GM19463 (cell line): ENCODE results near the gene AP3B1.

Source experiments
- ATAC-seq: cut with Tn5 transposase; IDR thresholded peaks from one replicate; pipeline ENCODE4 v1.9.1; 2021; ENCODE audit warnings: mild to moderate bottlenecking, moderate library complexity; ENCODE audit not compliant: unreplicated experiment

AP3B1 gene

DNA sequence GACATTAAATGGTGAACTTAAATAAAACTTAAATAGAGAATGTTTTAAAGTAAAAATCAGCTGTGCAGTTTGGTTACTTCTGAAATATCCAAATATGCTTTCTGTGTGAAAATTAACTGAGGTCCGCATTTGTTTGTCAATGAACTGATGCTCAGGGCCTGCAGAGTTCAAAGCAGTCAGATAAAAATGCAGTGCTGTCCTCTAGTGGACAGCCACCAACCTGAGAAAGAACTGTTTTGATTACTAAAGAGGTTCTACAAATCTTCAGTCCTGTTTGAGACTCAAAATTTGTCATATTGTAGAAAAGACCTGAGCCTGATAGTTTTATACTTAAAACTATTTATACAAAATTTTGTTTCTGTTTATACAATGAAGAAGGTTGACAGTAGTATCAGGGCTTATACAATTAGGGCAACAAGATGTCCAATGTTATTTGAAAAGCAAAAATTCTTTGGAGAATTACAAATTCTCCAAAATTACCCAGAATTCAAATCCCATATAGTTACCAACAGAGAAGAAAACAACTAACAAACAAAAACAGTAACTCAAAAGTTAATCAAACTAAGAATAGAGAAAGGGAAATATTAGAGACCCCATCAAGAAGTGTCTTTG, 286.0 kb downstream of the AP3B1 start:
- ATAC-seq: no peak

DNA sequence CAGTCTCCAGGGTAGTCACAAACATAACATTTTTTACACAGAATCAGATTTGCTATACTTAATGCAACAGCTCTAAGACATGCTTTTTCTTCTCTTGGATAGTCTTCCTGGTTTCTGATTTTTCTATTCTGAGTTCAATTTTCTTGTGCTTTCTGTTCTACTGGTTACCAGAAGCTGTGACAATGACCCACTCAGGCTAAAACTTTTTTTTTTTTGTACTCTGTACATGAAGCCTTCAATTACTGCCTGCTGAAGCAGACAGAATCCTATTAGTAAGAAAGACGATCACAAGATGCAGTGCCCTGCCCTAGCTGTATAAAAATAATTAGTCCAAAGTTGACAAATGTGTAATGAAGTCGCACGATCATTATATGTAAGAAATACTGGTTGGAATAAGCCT, 287.3 kb downstream of the AP3B1 start:
- ATAC-seq: no peak

DNA sequence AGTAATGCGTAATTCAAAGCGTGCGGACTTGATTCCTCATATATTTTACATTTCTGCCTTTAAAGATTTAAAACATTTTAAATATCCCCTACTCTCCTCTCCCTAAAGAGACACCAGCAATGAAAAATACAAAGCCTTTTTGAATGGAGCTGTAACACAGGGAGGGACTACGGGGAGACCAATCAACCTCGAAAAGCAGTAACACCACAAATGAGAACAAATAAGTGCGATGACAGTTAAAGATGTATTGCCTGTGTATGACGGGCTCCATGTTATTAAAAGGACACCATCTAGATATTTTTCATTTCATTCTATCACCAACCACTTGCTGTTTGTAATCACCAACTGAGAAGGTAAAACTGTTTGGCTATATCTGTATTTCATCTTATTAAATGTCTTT, 288.0 kb downstream of the AP3B1 start:
- no peak for ATAC-seq

- no peak for ATAC-seq
These were observed 289.3 kb downstream of the AP3B1 start for GRCh38 chr5:78005021-78005785.

DNA sequence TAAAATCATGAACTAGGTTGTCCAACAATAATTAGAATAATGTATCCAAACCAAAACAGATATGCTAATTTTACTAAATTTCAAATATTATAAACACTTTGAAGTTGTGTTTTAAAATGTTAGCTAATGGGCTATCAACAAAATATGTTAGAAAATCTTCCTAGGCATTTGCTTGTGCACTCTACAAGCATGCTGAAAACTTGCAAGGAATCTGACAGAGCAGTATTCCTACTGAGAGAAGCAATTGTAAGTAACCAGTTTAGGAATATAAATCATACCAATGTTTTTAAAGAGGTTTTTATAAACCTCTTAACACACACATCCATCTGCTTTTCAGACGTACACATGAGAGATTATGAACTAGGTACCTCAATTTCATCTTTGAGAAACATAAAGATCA, 289.9 kb downstream of the AP3B1 start:
- no peak for ATAC-seq

GRCh38 chr5:78003919-78004318, 290.6 kb downstream of the AP3B1 start:
- ATAC-seq: no peak

GRCh38 chr5:78003450-78003849, 291.0 kb downstream of the AP3B1 start:
- ATAC-seq: no peak

DNA sequence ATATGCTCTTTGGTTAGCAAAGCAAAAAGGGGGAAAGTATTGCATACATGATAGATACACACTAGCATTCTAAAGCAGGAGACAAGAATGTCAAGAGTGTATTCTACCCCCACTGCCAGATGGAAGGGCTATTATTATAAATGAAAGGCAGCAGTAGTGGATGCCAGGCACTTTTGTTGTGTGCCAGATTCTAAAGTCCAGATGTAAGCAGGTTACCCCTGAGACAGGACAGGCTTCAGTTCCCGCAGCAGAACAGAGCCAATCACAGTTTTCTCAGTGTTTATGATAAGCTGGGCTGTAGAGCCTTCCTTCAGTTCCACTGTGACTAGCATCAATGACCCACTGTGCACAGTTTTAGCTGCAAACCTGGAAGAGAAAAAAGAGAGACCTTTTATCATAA, 291.8 kb downstream of the AP3B1 start:
- no peak for ATAC-seq

DNA sequence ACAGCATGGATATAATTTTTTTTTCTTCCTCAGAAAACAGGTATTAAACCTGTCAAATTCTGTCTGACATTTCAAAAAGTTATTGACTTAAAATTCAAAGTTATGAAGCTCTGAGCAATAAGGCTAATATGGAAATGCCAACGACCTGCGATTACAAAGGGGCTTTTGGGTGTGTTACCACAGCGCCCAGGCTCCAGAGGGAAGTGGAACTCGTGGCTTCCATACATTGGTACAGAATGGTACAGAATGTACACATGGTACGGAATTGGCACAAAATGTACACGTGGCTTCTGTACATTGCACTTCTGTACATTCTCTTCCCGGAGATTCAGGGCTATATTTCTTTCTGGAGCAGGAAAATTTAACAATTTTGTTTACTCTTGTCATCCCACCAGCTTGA, 293.3 kb downstream of the AP3B1 start:
- ATAC-seq: no peak

- no peak for ATAC-seq
These were observed 294.3 kb downstream of the AP3B1 start for GRCh38 chr5:78000191-78000590.

GRCh38 chr5:77999399-77999798, 295.1 kb downstream of the AP3B1 start:
- no peak for ATAC-seq

- no peak for ATAC-seq
These were observed 297.6 kb downstream of the AP3B1 start for GRCh38 chr5:77996943-77997342.

DNA sequence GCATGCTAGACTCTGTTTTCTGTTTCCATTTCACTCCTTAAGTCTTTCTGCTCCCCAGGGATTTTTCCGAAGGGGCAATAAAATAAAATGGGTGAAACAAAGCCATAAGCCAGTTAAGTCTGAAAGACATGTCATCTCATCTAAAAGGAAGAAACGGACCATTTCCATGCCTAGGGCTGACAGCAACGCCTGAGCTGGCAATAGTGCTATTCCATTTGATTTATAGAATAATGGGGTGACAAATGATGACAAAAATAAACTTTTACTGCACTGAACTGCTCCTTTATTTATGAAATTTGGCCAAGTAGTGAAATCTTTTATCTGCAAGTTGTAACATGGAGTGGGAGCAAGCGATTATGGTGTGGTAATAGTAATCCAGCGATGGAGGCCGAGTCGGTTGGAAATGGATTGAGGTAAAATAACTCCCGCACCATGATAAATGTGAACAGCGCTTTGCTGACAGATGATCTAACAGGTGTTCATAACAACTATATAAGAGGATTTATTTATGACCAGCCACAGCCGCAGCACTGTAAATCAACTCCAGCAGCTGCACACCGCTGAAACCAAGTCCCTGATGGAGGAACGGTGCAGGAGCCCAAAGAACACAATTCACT, 298.6 kb downstream of the AP3B1 start:
- no peak for ATAC-seq

- no peak for ATAC-seq
These were observed 299.6 kb downstream of the AP3B1 start for GRCh38 chr5:77994943-77995342.

- ATAC-seq: no peak
These were observed 300.6 kb downstream of the AP3B1 start for GRCh38 chr5:77993855-77994318.

GRCh38 chr5:77993141-77993854, 301.2 kb downstream of the AP3B1 start:
- ATAC-seq: no peak

DNA sequence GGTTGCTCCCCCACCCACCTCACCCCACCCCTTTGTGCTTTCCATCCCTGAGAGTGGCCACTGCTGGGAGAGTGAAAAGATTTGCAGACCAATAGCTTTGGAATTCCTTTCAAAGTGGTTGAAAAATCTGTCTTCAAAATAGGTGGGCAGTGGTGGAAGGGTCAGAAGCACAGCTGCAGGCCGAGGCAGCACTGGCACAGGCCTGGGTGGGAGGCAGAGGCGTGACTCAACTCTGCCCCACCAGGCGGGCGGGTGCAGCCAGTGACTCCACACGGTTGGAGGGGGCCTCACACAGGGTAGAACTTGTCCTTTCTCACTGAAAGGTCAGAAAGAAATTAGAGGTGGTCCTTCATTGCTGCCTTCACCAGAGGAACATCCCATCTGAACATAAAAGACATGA, 303.4 kb downstream of the AP3B1 start:
- ATAC-seq: no peak

DNA sequence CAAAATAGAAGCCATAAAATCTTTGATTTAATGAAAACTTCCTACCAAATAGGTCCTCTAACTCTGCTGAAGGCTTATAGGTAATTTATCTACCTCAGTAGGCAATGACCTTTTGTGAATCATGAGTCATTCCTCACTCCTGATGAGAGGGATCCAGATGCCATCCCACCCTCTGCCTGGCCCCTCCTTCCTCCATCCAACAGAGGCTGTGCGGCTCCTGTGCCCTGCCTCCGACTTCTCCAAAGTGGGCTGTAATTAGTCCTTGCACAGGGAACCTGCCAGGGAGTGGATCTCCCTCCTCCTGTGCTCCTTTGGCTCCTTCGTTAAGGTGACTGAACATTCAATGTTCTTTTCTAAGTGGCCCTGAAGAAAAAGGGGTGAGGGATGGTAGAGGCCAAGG, 304.5 kb downstream of the AP3B1 start:
- no peak for ATAC-seq

- no peak for ATAC-seq
These were observed 306.5 kb downstream of the AP3B1 start for GRCh38 chr5:77987988-77988387.

DNA sequence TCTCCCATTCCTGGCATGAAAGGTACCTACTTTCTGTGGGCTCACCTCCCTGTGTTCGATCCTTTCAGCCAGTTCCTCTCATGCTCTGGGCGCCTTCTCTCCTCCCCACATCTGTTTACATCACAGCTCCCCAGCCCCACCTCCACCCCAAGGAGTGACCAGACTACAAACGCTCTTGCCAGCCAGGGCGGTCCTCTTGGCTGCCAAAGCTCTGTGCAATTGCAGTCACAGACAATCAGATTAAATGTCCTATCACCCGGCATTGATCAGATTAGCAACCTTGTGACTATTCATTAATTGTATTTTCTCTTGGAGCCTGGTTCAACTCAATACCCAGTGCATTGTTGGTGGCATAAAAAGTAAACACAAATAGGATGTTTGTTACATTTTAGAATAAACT, 307.2 kb downstream of the AP3B1 start:
- ATAC-seq: no peak

- ATAC-seq: no peak
These were observed 308.2 kb downstream of the AP3B1 start for GRCh38 chr5:77986261-77986660.

DNA sequence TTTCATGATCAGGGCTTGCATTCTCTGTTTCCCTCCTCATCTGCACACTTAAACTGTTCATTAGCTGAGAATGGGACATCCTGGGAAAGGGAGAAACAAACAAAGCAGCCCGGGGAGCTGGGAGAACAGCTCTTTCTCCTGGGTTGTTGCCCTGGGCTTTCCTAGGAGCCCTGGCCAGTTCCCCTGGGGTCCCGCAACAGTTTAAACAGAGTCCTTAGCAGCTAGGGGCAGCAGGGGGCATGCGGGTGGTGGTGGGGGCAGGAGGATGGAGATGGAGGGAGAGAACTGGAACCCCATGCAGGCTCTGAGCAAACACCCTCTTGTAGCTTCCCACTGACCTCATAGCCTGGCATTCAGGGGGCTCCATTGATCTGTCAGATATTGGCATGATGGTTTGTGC, 309.3 kb downstream of the AP3B1 start:
- no peak for ATAC-seq
